Superior temporal gyrus (tissue), 1 donor: ENCODE data around the gene COL1A2.

Source experiments
- DNase-seq: peaks from one replicate; pipeline ENCODE4 v3.0.0-alpha.2; 2016; ENCODE audit errors: extremely low spot score

COL1A2 gene

GRCh38 chr7:94410413-94411187, 15.9 kb downstream of the COL1A2 start:
- no peak for DNase-seq

GRCh38 chr7:94411188-94411466, 16.4 kb downstream of the COL1A2 start:
- DNase-seq: no peak

- DNase-seq: no peak
These were observed 18.1 kb downstream of the COL1A2 start for GRCh38 chr7:94412762-94413322.

GRCh38 chr7:94414481-94414880, 19.8 kb downstream of the COL1A2 start:
- DNase-seq: no peak

- no peak for DNase-seq
These were observed 20.3 kb downstream of the COL1A2 start for GRCh38 chr7:94414980-94415379.

- DNase-seq: no peak
These were observed 22.6 kb downstream of the COL1A2 start for GRCh38 chr7:94417306-94417705.

DNA sequence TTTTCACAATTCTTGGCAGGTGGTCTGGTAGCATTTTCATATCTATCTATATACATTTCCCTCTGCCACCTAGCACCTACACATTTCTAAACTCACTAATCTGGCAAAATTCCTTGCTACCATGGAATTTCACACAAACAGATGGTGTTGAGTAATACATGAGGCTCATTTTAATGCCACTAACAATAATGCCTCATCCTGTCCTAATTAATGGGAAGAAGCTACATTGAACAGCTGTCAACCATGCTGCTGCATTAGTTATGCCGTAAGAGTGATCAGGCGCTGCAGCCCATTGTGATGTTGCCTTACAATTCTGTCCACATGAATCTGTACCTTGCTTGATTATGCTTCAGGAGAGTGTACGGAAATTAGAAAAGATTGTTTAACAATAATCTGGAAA, 23.2 kb downstream of the COL1A2 start:
- DNase-seq: peak; percentile 16

DNA sequence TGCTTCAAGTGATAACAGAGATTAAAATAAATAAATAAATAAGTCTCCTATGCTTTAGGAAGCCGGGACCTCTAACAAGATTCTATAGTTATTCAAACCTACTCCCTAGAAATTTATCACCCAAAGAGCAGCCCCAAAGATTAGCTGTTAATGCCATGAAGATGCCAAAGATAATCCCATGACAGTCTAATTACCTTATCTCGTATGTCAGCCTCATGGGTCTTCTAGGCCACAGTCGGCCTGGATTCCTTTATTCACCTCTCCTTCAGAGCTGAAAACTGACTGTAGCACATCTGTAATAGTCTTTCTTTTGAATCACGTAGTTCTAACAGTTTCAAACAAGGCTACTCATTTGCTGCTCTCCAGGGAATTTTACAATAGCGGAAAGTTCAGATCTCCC, 24.2 kb downstream of the COL1A2 start:
- no peak for DNase-seq

GRCh38 chr7:94420328-94420727, 25.6 kb downstream of the COL1A2 start:
- no peak for DNase-seq

DNA sequence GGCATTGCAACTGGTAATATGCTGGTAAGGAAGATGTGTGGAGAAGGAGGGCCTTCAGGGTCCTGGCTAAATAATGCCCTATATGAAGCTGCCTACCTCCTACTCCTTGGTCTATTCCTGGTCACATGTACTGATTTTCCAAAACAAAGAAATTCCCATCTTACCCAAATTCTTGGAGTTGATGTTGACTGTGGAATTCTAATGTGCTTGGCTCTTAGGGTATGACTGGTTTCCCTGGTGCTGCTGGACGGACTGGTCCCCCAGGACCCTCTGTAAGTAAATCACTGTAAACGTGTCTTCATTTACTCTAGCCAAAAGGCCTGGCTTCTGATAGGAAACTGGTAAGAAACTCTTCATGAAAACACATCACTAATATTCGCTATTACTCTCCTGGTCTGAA, 27.0 kb downstream of the COL1A2 start:
- no peak for DNase-seq

DNA sequence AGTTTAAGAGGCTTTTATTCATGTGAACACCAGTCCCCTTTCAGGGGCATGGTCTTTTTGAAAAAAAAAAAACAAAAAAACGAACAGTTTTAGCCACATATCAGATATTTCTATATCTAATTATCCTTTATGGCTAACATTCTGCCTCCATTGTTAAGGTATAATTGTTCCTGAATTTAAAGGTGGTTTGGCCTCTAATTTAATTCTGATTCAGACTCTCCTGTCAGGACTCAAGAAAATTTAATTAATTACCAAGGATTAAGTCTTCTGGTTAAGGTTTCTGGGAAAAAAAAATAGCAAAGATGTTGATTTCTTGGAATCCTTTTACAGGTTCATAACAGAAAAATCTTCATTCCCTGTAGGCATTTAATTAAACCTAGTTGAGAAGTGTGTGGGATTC, 27.4 kb downstream of the COL1A2 start:
- no peak for DNase-seq

- DNase-seq: no peak
These were observed 28.2 kb downstream of the COL1A2 start for GRCh38 chr7:94422827-94423460.

- DNase-seq: no peak
These were observed 29.4 kb downstream of the COL1A2 start for GRCh38 chr7:94423863-94424735.

DNA sequence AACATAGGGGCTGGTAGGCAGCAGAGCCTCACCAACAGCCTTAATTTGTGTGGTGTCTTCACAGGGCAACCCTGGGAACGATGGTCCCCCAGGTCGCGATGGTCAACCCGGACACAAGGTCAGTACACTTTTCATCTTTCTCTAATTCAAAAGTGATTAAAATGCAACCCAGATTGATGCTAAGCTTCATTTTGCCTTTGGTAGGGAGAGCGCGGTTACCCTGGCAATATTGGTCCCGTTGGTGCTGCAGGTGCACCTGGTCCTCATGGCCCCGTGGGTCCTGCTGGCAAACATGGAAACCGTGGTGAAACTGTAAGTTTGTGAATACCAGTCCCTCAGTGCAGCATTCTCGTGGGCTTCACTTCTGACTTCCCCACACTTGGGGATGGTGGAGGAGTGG, 30.9 kb downstream of the COL1A2 start:
- DNase-seq: no peak

- no peak for DNase-seq
These were observed 32.5 kb downstream of the COL1A2 start for GRCh38 chr7:94426980-94427875.

- no peak for DNase-seq
These were observed 34.5 kb downstream of the COL1A2 start for GRCh38 chr7:94429153-94429552.

GRCh38 chr7:94431176-94431575, 36.5 kb downstream of the COL1A2 start:
- no peak for DNase-seq

- no peak for DNase-seq
These were observed 37.1 kb downstream of the COL1A2 start for GRCh38 chr7:94431619-94432280.

DNA sequence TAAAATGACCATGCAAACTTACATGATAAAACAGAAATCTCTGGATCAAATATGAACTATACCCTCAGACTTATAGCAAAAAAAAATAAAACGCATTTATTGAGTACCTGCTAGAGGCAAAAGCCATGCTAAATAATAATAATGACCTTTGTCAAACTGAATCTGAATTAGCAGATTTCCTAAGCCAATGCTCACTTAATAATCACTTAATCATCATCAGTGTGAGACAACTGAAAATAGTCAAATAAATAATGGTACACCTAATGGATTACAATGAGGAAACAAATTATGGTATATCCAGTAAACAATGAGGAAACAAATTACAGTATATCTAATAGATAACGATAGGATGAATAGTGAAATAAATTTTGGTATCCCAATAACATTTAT, 37.6 kb downstream of the COL1A2 start:
- DNase-seq: no peak

DNA sequence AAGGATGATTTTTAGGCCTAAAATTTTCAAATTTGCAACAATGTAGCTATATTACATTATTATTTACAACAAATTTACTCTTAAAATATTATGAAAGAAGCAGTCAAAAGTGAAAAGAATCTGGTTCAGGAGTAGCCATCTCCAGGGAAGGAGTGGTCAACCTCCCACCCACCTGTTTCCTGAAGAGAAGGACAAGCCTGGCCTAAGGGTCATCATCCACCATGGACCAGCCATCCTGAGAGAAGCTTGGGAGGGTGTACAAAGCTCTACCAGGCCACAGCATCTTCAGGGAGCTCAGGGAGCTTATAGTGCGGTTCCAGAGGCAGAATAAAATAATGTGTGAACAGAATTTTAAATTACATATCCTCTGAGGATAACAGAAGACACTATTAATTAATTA, 38.1 kb downstream of the COL1A2 start:
- DNase-seq: no peak

DNA sequence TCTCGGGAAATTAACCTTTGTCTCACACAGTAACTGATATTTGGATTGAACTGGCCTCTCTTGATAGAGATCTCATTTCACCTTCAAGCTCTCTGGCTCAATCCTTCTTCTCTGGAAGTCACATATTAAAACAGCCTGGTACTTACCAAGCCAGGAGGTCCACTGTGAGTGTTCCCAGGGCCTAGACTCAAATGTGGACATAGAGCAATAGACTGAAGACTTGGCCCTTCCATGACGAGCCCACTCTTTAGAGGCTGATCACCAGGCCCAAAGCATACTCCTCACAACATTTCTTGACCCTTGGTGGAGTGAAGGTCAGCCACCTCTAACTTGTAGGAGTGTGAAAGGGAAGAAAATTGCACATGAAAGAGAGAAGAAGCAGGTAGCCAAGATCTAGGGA, 38.5 kb downstream of the COL1A2 start:
- no peak for DNase-seq
